Measurements from ENCODE around the gene FGFBP3. TPM values are rescaled to one million over a fixed set of nuclear protein-coding genes. Genes with fewer than 3 reads are reported as not detected.
A peak's percentile ranks its signal among the peaks of the same experiment; 100 is the strongest.

Gene FGFBP3
- total RNA-seq, 1 donor: 0.86 TPM

GRCh38 chr10:91891125-91892001 lies 17.9 kb downstream of the FGFBP3 start:
- TF ChIP-seq, protein P1, sequence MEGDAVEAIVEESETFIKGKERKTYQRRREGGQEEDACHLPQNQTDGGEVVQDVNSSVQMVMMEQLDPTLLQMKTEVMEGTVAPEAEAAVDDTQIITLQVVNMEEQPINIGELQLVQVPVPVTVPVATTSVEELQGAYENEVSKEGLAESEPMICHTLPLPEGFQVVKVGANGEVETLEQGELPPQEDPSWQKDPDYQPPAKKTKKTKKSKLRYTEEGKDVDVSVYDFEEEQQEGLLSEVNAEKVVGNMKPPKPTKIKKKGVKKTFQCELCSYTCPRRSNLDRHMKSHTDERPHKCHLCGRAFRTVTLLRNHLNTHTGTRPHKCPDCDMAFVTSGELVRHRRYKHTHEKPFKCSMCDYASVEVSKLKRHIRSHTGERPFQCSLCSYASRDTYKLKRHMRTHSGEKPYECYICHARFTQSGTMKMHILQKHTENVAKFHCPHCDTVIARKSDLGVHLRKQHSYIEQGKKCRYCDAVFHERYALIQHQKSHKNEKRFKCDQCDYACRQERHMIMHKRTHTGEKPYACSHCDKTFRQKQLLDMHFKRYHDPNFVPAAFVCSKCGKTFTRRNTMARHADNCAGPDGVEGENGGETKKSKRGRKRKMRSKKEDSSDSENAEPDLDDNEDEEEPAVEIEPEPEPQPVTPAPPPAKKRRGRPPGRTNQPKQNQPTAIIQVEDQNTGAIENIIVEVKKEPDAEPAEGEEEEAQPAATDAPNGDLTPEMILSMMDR (IDR thresholded peaks at IDR 0.05; ENCODE audit: insufficient read depth, low read depth, low read length): no peak
- DNase-seq (ENCODE audit: low read depth): peak; percentile 96

GRCh38 chr10:91887272-91888076 lies 21.8 kb downstream of the FGFBP3 start:
- DNase-seq (ENCODE audit: low read depth): peak; percentile 45
- TF ChIP-seq, protein P1 (IDR thresholded peaks at IDR 0.05; ENCODE audit: insufficient read depth, low read depth, low read length): no peak
- peak overlapping the region; percentile 63 for H3K4me3 ChIP-seq (ENCODE audit: low read depth, low read length)

More at GRCh38 chr10:91891125-91892001, 17.9 kb downstream of the FGFBP3 start:
- H3K4me3 ChIP-seq (ENCODE audit: low read depth, low read length): no peak overlapping the region

DNA sequence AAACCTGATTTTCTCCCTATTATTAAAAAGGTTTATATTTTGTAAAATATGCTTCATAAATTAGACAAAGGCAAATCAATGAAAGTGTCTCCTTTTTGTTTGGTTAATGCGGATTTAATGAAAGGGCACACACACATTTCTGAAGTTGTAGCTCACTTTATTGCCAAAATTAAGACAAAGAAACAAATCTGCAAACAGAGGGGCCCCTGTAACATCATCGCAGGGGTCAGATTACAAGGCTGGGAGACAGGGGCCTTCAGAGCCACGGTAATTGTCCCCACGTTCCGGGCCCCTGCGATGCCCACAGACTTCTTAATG lies 22.4 kb downstream of the FGFBP3 start:
- no peak for DNase-seq (ENCODE audit: low read depth)
- peak overlapping the region; percentile 63 for H3K4me3 ChIP-seq (ENCODE audit: low read depth, low read length)
- TF ChIP-seq, protein P1 (IDR thresholded peaks at IDR 0.05; ENCODE audit: insufficient read depth, low read depth, low read length): no peak

DNA sequence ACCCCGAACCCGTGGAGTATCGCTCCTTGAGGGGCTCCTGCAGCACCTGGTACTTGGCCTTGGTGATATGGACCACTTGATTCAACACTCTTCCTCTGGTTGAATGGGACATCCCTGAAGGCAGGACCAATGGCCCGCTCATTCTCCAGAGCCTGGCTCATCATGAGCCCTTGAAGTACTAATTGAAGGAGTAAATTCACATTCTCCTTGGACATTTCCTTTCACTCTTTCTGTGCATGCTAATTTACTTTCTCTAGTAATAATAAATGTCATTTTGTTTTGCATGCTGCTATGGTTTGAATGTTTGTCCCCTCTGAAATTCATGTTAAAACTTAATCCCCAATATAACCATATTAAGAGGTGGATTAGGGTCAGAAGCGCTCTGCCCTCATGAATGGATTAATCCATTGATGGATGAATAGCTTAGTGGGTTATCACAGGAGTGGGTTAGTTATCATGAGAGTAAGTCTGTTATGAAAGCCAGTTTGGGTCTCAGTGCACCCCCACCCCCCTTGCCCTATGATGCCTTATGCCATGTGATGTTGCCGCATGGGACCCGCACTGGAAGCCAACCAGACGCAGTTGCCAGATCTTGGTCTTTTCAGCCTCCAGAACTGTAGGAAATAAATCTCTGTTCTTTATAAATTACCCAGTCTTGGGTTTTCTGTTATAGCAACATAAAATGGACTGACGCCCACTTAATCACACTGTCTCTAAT lies 23.8 kb downstream of the FGFBP3 start:
- no peak for DNase-seq (ENCODE audit: low read depth)
- TF ChIP-seq, protein P1 (IDR thresholded peaks at IDR 0.05; ENCODE audit: insufficient read depth, low read depth, low read length): no peak

DNA sequence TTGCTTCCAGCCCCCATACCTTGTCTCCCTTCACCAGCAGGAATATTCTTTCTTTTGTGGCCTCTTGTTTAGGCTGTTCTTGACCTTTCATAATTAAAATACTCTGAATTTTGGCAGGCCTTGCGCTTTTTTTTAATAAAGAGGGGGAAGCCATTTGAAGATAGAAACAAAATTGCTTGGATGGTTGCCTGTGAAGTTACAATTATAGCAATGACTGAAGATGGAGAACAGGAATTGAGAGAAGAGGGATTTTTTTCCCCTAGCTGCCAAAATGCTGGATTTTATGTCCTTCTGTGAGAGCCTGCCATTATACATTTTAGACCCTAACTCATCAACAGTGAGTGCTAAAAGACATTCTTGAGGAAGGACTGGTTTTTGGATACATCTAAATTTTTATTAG lies 24.8 kb downstream of the FGFBP3 start:
- TF ChIP-seq, protein P1 (IDR thresholded peaks at IDR 0.05; ENCODE audit: insufficient read depth, low read depth, low read length): no peak
- no peak overlapping the region for H3K4me3 ChIP-seq (ENCODE audit: low read depth, low read length)
- no peak for DNase-seq (ENCODE audit: low read depth)

More for the DNA sequence above, 23.8 kb downstream of the FGFBP3 start:
- no peak overlapping the region for H3K4me3 ChIP-seq (ENCODE audit: low read depth, low read length)

DNA sequence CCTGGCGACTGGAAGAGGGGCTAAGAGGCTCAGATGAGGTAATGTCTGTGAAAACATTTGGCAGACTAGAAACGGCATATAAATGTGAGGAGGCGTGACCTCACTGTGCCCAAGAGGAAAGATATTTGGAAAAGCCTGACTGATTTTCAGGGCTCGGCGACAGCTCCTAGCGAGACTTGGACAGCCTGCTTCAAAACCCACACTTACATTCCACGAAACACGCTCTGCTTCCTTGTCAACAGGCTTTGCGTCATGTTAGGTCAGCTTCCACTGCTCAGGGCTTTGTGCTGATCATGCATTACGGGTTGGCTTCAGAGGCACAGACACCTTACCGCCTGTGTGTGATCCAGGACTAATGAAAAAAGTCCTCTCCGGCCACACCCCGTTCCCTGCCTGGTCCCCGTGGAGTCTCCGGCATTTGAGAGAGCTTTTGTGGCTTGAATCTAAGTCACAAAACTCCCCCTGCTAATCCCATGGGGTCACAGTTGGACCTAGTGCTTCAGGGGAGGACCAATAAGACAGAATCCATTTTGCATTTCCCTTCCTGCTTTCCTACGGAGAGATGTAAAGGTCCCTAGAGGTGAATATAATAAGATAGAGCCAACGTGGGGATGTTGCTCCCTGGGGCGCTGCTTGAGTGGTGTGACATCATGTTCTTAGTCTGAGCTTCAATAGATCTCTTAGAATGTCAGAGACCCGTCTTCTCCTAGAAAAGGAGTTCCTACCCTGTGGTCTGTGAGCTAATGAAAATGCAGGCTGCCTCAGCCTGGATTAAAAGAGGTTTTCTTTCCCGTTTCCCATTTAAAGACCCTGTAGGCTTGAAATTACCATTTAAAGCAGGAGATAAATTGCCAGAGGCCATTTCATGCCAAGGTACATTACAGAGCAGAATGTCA lies 25.5 kb downstream of the FGFBP3 start:
- peak; percentile 71 for DNase-seq (ENCODE audit: low read depth)
- TF ChIP-seq, protein P1 (IDR thresholded peaks at IDR 0.05; ENCODE audit: insufficient read depth, low read depth, low read length): no peak
- no peak overlapping the region for H3K4me3 ChIP-seq (ENCODE audit: low read depth, low read length)

All from fibroblast of villous mesenchyme (primary cell).